ENCODE results near the gene LRMDA. TPM values are rescaled to one million over a fixed set of nuclear protein-coding genes. Genes with fewer than 3 reads are reported as not detected.

LRMDA gene
- total and polyA plus RNA-seq, 4 donors: 12.1 to 40.8 (median 21.6) TPM

GRCh38 chr10:76119515-76119914 lies 688.1 kb downstream of the LRMDA start:
- DNase-seq: no peak
- H3K36me3 ChIP-seq (ENCODE audit: control insufficient read depth in 4 of 4, insufficient read depth in 4 of 4, low read length in 4 of 4): no peaks in the 10 kb centered on the region
- no peak overlapping the region for H3K4me3 ChIP-seq
- 81 to 95% methylated on average over 1 of the region's 1 CpG for WGBS, 2 donors
- TF ChIP-seq CTCF (IDR thresholded peaks at IDR 0.05; ENCODE audit: control extremely low read depth, extremely low read depth): no peak
- ATAC-seq (ENCODE audit: insufficient read depth, low FRiP score): no peak
- H3K27ac ChIP-seq (ENCODE audit: low read depth in 1 of 2, low read length in 1 of 2): no peak overlapping the region
- no peak overlapping the region for H3K9ac ChIP-seq (ENCODE audit: insufficient read depth in 1 of 2, low read length in 2 of 2)
- H3K9me3 ChIP-seq (ENCODE audit: control insufficient read depth in 4 of 4, insufficient read depth in 3 of 4, low read length in 3 of 4): no peaks in the 10 kb centered on the region
- no peaks in the 10 kb centered on the region for H3K27me3 ChIP-seq (ENCODE audit: control insufficient read depth in 3 of 3, insufficient read depth in 3 of 3, low read length in 2 of 3)
- peaks cover 0 to 17% (median 4%) of the 10 kb centered on the region in 5 donors for H3K4me1 ChIP-seq (ENCODE audit: control insufficient read depth in 5 of 5, insufficient read depth in 5 of 5, low read length in 5 of 5)

- peaks cover 0 to 2% (median 0%) of the 10 kb centered on the region in 5 donors for H3K4me1 ChIP-seq (ENCODE audit: control insufficient read depth in 5 of 5, insufficient read depth in 5 of 5, low read length in 5 of 5)
- TF ChIP-seq CTCF (IDR thresholded peaks at IDR 0.05; ENCODE audit: control extremely low read depth, extremely low read depth): no peak
- 94 to 96% methylated on average over 4 of the region's 4 CpGs for WGBS, 2 donors
Observed at GRCh38 chr10:76122056-76122455, 690.6 kb downstream of the LRMDA start.

GRCh38 chr10:76124280-76124679 lies 692.9 kb downstream of the LRMDA start:
- H3K27me3 ChIP-seq (ENCODE audit: control insufficient read depth in 3 of 3, insufficient read depth in 3 of 3, low read length in 2 of 3): no peaks in the 10 kb centered on the region
- no peak for TF ChIP-seq CTCF (IDR thresholded peaks at IDR 0.05; ENCODE audit: control extremely low read depth, extremely low read depth)
- H3K27ac ChIP-seq (ENCODE audit: low read depth in 1 of 2, low read length in 1 of 2): no peak overlapping the region
- no peak overlapping the region for H3K4me3 ChIP-seq
- no peaks in the 10 kb centered on the region for H3K9me3 ChIP-seq (ENCODE audit: control insufficient read depth in 4 of 4, insufficient read depth in 3 of 4, low read length in 3 of 4)
- H3K4me1 ChIP-seq (ENCODE audit: control insufficient read depth in 5 of 5, insufficient read depth in 5 of 5, low read length in 5 of 5): peaks cover 0 to 11% (median 0%) of the 10 kb centered on the region in 5 donors
- ATAC-seq (ENCODE audit: insufficient read depth, low FRiP score): no peak
- no peak overlapping the region for H3K9ac ChIP-seq (ENCODE audit: insufficient read depth in 1 of 2, low read length in 2 of 2)
- no peaks in the 10 kb centered on the region for H3K36me3 ChIP-seq (ENCODE audit: control insufficient read depth in 4 of 4, insufficient read depth in 4 of 4, low read length in 4 of 4)
- DNase-seq: no peak
- WGBS, 2 donors: 69 to 88% methylated on average over 1 of the region's 1 CpG

More at GRCh38 chr10:76122056-76122455, 690.6 kb downstream of the LRMDA start:
- Histone ChIP-seq H3K9me3 (ENCODE audit: control insufficient read depth in 4 of 4, insufficient read depth in 3 of 4, low read length in 3 of 4) (no peaks in the 10 kb centered on the region), H3K27ac (ENCODE audit: low read depth in 1 of 2, low read length in 1 of 2) (no peak overlapping the region), H3K36me3 (ENCODE audit: control insufficient read depth in 4 of 4, insufficient read depth in 4 of 4, low read length in 4 of 4) (no peaks in the 10 kb centered on the region), H3K4me3 (no peak overlapping the region), H3K9ac (ENCODE audit: insufficient read depth in 1 of 2, low read length in 2 of 2) (no peak overlapping the region), H3K27me3 (ENCODE audit: control insufficient read depth in 3 of 3, insufficient read depth in 3 of 3, low read length in 2 of 3) (no peaks in the 10 kb centered on the region)
- no peak for ATAC-seq (ENCODE audit: insufficient read depth, low FRiP score)
- DNase-seq: no peak

GRCh38 chr10:76125900-76126299 lies 694.5 kb downstream of the LRMDA start:
- 92 to 97% methylated on average over 2 of the region's 2 CpGs for WGBS, 2 donors
- no peak for TF ChIP-seq CTCF (IDR thresholded peaks at IDR 0.05; ENCODE audit: control extremely low read depth, extremely low read depth)
- Histone ChIP-seq H3K27me3 (ENCODE audit: control insufficient read depth in 3 of 3, insufficient read depth in 3 of 3, low read length in 2 of 3) (no peaks in the 10 kb centered on the region), H3K4me3 (no peak overlapping the region), H3K9me3 (ENCODE audit: control insufficient read depth in 4 of 4, insufficient read depth in 3 of 4, low read length in 3 of 4) (no peaks in the 10 kb centered on the region), H3K4me1 (ENCODE audit: control insufficient read depth in 5 of 5, insufficient read depth in 5 of 5, low read length in 5 of 5) (peaks cover 0 to 11% (median 0%) of the 10 kb centered on the region in 5 donors), H3K36me3 (ENCODE audit: control insufficient read depth in 4 of 4, insufficient read depth in 4 of 4, low read length in 4 of 4) (no peaks in the 10 kb centered on the region), H3K9ac (ENCODE audit: insufficient read depth in 1 of 2, low read length in 2 of 2) (no peak overlapping the region), H3K27ac (ENCODE audit: low read depth in 1 of 2, low read length in 1 of 2) (no peak overlapping the region)
- no peak for ATAC-seq (ENCODE audit: insufficient read depth, low FRiP score)
- no peak for DNase-seq

Measured in lung (tissue), 12 donors.